NB4 (cell line): ENCODE results near the gene TSPAN32.

Experiments used
- DNase-seq: peaks from one replicate; pipeline ENCODE4 v3.0.0; 2010; ENCODE audit warnings: low read depth
- H3K4me3 ChIP-seq: one replicate; pipeline ENCODE4 v1.5.1; 2011; ENCODE audit warnings: mild to moderate bottlenecking, low read depth, low read length, moderate library complexity
- MYC ChIP-seq: IDR thresholded peaks from 2 replicates; pipeline ENCODE4 v1.6.1; 2011; ENCODE audit warnings: low read depth, low read length
- POLR2A ChIP-seq: IDR thresholded peaks from 2 replicates; pipeline ENCODE4 v1.6.1; 2011; ENCODE audit warnings: mild to moderate bottlenecking; ENCODE audit not compliant: insufficient read length; ENCODE audit errors: extremely low read depth
- TF ChIP-seq, protein P1 (sequence below): IDR thresholded peaks from 2 replicates; pipeline ENCODE4 v1.6.1; 2011; ENCODE audit warnings: low read depth, low read length
- TF ChIP-seq, protein P2 (sequence below): IDR thresholded peaks from one replicate; pipeline ENCODE4 v1.5.1; 2012; ENCODE audit warnings: low read depth, low read length

The TSPAN32 gene

DNA sequence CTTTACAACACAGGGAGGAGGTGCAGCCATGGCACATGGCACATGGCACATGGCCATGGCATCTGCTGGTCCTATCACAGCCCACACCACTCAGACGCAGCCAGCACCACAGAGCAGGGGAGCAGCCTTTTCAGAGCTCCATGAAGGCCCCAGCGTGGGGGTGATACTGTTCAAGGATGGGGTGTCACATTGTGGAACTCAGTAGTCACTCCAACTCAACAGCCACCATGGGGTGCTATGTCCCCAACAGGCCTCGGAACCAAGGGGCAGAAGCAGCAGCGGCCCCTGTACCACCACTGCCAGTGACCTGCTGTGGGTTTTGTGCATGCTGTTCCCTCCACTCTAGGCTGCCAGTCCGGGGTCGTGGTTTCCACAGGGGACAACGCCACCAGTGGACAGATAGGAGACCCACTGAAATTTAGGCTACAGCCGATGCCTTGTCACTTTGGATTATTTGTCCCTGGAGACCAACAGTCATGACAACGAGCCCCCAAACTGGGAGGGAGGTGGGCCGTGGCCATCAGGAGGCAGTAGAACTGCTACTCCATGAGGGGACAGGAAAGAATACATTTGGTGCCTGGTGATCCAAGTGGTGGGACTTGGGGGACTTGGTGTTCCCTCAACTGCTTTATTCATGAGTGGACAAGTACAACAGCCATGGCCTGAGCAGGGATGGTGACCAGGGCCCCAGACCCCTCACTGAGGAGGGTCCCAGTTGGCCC is 44.9 kb downstream of the TSPAN32 start:
- DNase-seq, result no peak
- TF ChIP-seq MYC, result no peak
- TF ChIP-seq, protein P1, sequence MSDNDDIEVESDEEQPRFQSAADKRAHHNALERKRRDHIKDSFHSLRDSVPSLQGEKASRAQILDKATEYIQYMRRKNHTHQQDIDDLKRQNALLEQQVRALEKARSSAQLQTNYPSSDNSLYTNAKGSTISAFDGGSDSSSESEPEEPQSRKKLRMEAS, result no peak
- no peak for TF ChIP-seq POLR2A
- TF ChIP-seq, protein P2, sequence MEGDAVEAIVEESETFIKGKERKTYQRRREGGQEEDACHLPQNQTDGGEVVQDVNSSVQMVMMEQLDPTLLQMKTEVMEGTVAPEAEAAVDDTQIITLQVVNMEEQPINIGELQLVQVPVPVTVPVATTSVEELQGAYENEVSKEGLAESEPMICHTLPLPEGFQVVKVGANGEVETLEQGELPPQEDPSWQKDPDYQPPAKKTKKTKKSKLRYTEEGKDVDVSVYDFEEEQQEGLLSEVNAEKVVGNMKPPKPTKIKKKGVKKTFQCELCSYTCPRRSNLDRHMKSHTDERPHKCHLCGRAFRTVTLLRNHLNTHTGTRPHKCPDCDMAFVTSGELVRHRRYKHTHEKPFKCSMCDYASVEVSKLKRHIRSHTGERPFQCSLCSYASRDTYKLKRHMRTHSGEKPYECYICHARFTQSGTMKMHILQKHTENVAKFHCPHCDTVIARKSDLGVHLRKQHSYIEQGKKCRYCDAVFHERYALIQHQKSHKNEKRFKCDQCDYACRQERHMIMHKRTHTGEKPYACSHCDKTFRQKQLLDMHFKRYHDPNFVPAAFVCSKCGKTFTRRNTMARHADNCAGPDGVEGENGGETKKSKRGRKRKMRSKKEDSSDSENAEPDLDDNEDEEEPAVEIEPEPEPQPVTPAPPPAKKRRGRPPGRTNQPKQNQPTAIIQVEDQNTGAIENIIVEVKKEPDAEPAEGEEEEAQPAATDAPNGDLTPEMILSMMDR, result no peak
- H3K4me3 ChIP-seq, result no peak overlapping the region

GRCh38 chr11:2347308-2347830 is 45.6 kb downstream of the TSPAN32 start:
- H3K4me3 ChIP-seq, result no peak overlapping the region
- DNase-seq, result no peak
- TF ChIP-seq, protein P2, result no peak
- no peak for TF ChIP-seq MYC
- TF ChIP-seq POLR2A, result no peak
- TF ChIP-seq, protein P1, result no peak

- no peak overlapping the region for H3K4me3 ChIP-seq
- TF ChIP-seq, protein P1, result no peak
- no peak for TF ChIP-seq POLR2A
- TF ChIP-seq, protein P2, result no peak
- no peak for TF ChIP-seq MYC
- DNase-seq, result no peak
Observed at GRCh38 chr11:2348986-2349385, 47.2 kb downstream of the TSPAN32 start.

GRCh38 chr11:2351701-2352100 is 49.9 kb downstream of the TSPAN32 start:
- no peak for DNase-seq
- H3K4me3 ChIP-seq, result no peak overlapping the region
- TF ChIP-seq MYC (no peak), POLR2A (no peak)
- TF ChIP-seq, protein P1, result no peak
- TF ChIP-seq, protein P2, result no peak

GRCh38 chr11:2352420-2352819 is 50.6 kb downstream of the TSPAN32 start:
- DNase-seq, result no peak
- TF ChIP-seq, protein P2, result no peak
- TF ChIP-seq MYC, result no peak
- no peak for TF ChIP-seq POLR2A
- TF ChIP-seq, protein P1, result no peak

More at GRCh38 chr11:2352420-2352819, 50.6 kb downstream of the TSPAN32 start:
- no peak overlapping the region for H3K4me3 ChIP-seq
